HepG2 (cell line): ENCODE data around the gene NUBPL. TPM values are rescaled to one million over a fixed set of nuclear protein-coding genes. Genes with fewer than 3 reads are reported as not detected.

Experiments used
- MAFG ChIP-seq: sonication (generic); formaldehyde crosslinking; IDR thresholded peaks from 2 replicates; pipeline ENCODE4 v1.5.1; 2020; ENCODE audit warnings: mild to moderate bottlenecking, missing genetic modification reagents
- MAFK ChIP-seq, 2 experiments: IDR thresholded peaks in 1 of 2; conservative IDR thresholded peaks in 1 of 2; 2 replicates each; pipeline ENCODE4 v1.6.1; 2011; ENCODE audit warnings: improper control_type of control experiment in 2 of 2, low read length in 2 of 2
- MED1 ChIP-seq: sonication (generic); formaldehyde crosslinking; IDR thresholded peaks from 2 replicates; pipeline ENCODE4 v1.4.0; 2020; ENCODE audit warnings: missing genetic modification reagents
- MYC ChIP-seq: sonication (generic); formaldehyde crosslinking; IDR thresholded peaks from 2 replicates; pipeline ENCODE4 v1.9.0; 2021; ENCODE audit warnings: missing genetic modification reagents, borderline replicate concordance
- MYPOP ChIP-seq: sonication (generic); formaldehyde crosslinking; IDR thresholded peaks from 2 replicates; pipeline ENCODE4 v1.8.1; 2023; ENCODE audit warnings: mild to moderate bottlenecking, moderate library complexity, missing genetic modification reagents
- NR2C2 ChIP-seq: sonication (generic); formaldehyde crosslinking; IDR thresholded peaks from 2 replicates; pipeline ENCODE4 v1.4.0; 2020; ENCODE audit warnings: missing genetic modification reagents, mild to moderate bottlenecking, moderate library complexity, borderline replicate concordance
- polyA plus RNA-seq, 8 experiments: library from polyadenylated mRNA; depleted of rRNA in 3 of 8; stranded (reverse) in 7 of 8; unstranded in 1 of 8; fragments of >200 nt; fragmentation: Illumina TruSeq in 4 of 8; extraction: Trizol in 4 of 8; gene quantifications; 2 replicates each; pipeline versions ENCODE4 v1.2.1 to v1.2.3, GENCODE V29; 2011 to 2016; ENCODE audit warnings: low read depth in 4 of 8, missing spikeins in 1 of 8, mixed read lengths in 1 of 8; ENCODE audit not compliant: insufficient read depth in 1 of 8
- total RNA-seq, 5 experiments: library from RNA; depleted of rRNA; stranded (reverse); fragments of >200 nt; fragmentation: Illumina TruSeq; extraction: Trizol; gene quantifications; 2 replicates each; pipeline ENCODE4 v1.2.3, GENCODE V29; 2016; ENCODE audit warnings: low read depth in 1 of 5
- TF ChIP-seq, protein P1 (sequence below): sonication (generic); formaldehyde crosslinking; IDR thresholded peaks from 2 replicates; pipeline ENCODE4 v1.4.0; 2020; ENCODE audit warnings: missing genetic modification reagents, borderline replicate concordance
- TF ChIP-seq, protein P2 (sequence below): sonication (generic); formaldehyde crosslinking; IDR thresholded peaks from 2 replicates; pipeline ENCODE4 v1.5.1; 2020; ENCODE audit warnings: mild to moderate bottlenecking, missing genetic modification reagents

NUBPL gene
- total and polyA plus RNA-seq, 2 of the 13 experiments (the other 11 are each of a cell fraction or from before 2014, with no cell fraction given), result 21.3 to 44.1 TPM

GRCh38 chr14:31761325-31761724 lies 200.1 kb downstream of the NUBPL start (continued):
- TF ChIP-seq MAFG (CRISPR knock-in tag), result 0 out of 2 replicates have a peak, but pooled peaks have one; percentile 66
- no peak for TF ChIP-seq NR2C2 (CRISPR knock-in tag)
- TF ChIP-seq MYPOP (CRISPR knock-in tag), result no peak
- peak; percentile 100 for TF ChIP-seq MAFK (conservative IDR thresholded peaks at IDR 0.05 in 1 of 2, IDR thresholded peaks at IDR 0.05 in 1 of 2; ENCODE audit: low read length in 2 of 2)
- TF ChIP-seq MED1, result no peak
- TF ChIP-seq MYC (CRISPR knock-in tag), result no peak
- TF ChIP-seq, protein P1, sequence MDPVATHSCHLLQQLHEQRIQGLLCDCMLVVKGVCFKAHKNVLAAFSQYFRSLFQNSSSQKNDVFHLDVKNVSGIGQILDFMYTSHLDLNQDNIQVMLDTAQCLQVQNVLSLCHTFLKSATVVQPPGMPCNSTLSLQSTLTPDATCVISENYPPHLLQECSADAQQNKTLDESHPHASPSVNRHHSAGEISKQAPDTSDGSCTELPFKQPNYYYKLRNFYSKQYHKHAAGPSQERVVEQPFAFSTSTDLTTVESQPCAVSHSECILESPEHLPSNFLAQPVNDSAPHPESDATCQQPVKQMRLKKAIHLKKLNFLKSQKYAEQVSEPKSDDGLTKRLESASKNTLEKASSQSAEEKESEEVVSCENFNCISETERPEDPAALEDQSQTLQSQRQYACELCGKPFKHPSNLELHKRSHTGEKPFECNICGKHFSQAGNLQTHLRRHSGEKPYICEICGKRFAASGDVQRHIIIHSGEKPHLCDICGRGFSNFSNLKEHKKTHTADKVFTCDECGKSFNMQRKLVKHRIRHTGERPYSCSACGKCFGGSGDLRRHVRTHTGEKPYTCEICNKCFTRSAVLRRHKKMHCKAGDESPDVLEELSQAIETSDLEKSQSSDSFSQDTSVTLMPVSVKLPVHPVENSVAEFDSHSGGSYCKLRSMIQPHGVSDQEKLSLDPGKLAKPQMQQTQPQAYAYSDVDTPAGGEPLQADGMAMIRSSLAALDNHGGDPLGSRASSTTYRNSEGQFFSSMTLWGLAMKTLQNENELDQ, result no peak
- TF ChIP-seq, protein P2, sequence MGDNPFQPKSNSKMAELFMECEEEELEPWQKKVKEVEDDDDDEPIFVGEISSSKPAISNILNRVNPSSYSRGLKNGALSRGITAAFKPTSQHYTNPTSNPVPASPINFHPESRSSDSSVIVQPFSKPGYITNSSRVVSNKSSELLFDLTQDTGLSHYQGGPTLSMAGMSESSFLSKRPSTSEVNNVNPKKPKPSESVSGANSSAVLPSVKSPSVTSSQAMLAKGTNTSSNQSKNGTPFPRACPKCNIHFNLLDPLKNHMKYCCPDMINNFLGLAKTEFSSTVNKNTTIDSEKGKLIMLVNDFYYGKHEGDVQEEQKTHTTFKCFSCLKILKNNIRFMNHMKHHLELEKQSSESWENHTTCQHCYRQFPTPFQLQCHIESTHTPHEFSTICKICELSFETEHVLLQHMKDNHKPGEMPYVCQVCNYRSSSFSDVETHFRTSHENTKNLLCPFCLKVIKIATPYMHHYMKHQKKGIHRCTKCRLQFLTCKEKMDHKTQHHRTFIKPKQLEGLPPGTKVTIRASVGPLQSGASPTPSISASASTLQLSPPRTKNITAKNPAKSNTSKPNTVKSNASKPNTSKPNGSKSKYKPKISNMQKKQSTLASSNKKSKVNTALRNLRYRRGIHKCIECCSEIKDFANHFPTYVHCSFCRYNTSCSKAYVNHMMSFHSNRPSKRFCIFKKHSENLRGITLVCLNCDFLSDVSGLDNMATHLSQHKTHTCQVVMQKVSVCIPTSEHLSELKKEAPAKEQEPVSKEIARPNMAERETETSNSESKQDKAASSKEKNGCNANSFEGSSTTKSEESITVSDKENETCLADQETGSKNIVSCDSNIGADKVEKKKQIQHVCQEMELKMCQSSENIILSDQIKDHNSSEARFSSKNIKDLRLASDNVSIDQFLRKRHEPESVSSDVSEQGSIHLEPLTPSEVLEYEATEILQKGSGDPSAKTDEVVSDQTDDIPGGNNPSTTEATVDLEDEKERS (CRISPR knock-in tag), result no peak
- TF ChIP-seq, all 625 proteins: peak for 3
